Daoy (cell line): Measurements from ENCODE around the gene CMTM5. TPM values are rescaled to one million over a fixed set of nuclear protein-coding genes. Genes with fewer than 3 reads are reported as not detected.
A peak's percentile ranks its signal among the peaks of the same experiment; 100 is the strongest.
"Not testable (repeated sequence)": the region's sequence is repeated elsewhere in the genome, so short reads cannot be mapped to it uniquely, and the experiment has no call there.

ENCODE experiments used
- DNase-seq: peaks from one replicate; pipeline ENCODE4 v3.0.0-alpha.2; 2015; ENCODE audit warnings: low read depth
- total RNA-seq: library from RNA; depleted of rRNA; stranded (reverse); fragments of >200 nt; shearing (Covaris generic); gene quantifications from 2 replicates; pipeline ENCODE4 v1.2.3, GENCODE V29; 2014

CMTM5 gene
- total RNA-seq, 1 experiment from 2014 or later = not detected

GRCh38 chr14:23398348-23398747 is 21.5 kb downstream of the CMTM5 start:
- no peak for DNase-seq

- DNase-seq = no peak
Observed at GRCh38 chr14:23399136-23399535, 22.3 kb downstream of the CMTM5 start.

DNA sequence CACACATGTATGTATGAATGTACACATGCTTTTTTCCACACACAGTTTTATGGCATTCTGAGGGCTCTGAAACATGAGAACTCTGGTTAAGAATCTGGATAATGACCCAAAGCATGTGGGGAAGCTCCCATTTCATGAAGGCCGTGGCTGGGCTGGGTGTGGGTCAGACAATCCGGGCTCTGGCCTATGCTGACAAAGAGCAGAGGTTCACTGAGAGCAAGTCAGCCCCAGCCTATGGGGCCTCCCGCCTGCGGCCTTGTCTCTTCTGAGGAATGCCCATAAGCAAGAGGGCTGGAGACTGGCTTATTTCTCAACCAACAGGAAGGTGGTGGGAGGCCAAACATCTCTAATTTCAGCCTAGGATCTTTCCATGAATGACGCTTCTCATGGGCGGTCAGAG is 22.7 kb downstream of the CMTM5 start:
- no peak for DNase-seq

DNA sequence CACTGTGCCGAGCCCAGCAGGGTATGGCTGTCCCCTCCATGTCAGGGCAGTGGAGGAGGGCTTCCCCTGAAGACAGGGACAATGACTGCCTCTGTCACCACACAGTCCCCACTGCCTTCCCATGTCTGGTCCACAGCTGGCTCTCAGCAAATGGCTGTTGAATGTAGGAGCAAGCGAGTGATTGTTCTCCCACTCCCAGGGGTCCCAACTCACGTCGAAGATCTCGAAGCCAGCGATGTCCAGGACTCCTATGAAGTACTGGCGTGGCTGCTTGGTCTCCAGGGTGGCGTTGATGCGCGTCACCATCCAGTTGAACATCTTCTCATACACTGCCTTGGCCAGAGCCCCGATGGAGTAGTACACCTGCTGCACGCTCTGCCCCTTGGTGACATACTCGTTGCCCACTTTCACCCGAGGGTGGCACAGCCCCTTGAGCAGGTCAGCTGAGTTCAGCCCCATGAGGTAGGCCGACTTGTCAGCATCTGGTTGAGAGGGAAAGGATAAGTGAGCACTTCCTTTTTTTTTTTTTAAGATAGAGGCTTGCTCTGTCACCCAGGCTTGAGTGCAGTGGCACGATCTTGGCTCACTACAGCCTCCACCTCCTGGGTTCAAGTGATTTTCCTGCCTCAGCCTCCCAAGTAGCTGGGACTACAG is 23.8 kb downstream of the CMTM5 start:
- not testable (repeated sequence) for DNase-seq

- DNase-seq = no peak
Observed at GRCh38 chr14:23401291-23401690, 24.4 kb downstream of the CMTM5 start.

GRCh38 chr14:23402296-23403138 is 25.7 kb downstream of the CMTM5 start:
- DNase-seq = peak; percentile 27

GRCh38 chr14:23403139-23403438 is 26.2 kb downstream of the CMTM5 start:
- DNase-seq = no peak

DNA sequence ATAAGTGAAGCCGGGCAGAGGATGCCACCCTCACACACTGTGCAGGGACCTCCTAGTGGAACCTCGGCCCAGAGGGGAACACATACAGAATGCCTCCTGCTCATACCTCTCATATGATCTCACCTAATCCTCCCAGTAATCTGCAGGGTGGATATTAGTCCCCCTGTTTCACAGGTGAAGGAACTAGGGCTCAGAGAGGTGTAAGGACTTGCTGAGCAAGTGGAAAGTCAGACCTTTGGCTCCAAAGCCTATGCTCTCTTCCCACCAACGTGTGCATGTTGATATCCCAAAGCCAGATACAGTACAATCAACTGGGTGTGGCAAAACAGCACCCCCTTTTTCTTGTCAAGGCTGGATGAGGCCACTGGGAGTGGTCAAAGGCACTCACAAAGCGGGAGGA is 27.1 kb downstream of the CMTM5 start:
- no peak for DNase-seq

DNA sequence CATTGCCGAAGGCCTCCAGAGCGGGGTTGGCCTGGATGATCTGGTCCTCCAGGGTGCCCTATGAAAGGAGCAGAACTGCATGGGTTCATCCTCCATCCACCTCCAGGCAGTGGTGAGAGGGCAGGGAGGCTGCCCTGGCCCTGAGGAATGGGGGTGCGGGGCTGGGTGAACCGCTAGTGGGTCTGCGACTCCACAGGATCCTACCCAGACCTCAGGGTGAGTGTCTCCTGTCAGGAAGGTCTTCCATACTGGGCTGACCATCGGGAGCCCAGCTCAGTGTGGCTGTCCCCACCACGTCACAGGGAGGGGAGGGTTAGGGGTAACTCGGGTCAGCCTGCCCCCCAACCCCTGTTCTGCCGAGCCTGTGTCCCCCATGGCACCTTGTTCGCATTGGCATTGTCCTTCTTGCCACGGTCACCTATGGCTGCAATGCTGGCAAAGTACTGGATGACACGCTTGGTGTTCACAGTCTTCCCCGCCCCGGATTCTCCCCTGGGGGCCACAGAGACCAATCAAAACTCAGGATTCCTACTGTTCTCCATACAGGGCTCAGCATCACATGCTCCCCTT is 27.6 kb downstream of the CMTM5 start:
- no peak for DNase-seq

DNA sequence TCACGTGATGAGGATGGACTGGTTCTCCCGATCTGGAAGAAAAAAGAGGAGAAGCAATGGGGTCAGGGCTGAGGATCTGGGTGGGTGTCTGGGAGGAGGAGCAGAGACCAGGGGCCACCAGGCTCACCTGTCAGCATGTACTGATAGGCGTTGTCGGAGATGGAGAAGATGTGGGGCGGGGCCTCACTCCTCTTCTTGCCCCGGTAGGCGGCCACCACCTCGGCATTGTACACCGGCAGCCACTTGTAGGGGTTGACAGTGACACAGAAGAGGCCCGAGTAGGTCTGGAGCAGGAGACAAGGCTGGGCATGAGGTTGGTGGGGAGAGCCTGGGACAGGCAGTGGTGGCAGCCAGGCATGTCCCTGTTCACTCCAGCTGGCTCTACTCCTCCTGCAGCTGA is 28.2 kb downstream of the CMTM5 start:
- DNase-seq = no peak

DNA sequence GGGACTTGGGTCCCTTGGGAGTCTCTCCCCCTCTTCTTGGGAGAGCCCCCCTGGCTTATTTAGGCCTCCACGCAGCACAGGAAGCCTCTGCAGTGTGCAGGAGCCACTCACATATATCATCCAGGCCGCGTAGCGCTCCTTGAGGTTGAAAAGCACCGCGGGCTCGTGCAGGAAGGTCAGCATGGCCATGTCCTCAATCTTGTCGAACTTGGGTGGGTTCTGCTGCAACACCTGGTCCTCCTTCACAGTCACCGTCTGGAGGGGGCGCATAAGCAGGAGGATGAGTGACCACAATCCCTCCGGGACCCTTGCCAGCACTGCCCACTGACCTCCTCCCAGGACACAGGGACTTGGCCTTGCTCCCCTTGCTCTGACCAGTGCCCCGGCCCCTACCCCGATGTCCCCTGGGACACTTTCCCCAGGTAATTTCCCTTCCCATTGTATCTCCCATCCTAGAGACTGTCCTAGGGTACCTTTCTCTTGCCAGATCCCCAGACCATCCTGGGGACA is 28.7 kb downstream of the CMTM5 start:
- no peak for DNase-seq

GRCh38 chr14:23406244-23406643 is 29.4 kb downstream of the CMTM5 start:
- no peak for DNase-seq

DNA sequence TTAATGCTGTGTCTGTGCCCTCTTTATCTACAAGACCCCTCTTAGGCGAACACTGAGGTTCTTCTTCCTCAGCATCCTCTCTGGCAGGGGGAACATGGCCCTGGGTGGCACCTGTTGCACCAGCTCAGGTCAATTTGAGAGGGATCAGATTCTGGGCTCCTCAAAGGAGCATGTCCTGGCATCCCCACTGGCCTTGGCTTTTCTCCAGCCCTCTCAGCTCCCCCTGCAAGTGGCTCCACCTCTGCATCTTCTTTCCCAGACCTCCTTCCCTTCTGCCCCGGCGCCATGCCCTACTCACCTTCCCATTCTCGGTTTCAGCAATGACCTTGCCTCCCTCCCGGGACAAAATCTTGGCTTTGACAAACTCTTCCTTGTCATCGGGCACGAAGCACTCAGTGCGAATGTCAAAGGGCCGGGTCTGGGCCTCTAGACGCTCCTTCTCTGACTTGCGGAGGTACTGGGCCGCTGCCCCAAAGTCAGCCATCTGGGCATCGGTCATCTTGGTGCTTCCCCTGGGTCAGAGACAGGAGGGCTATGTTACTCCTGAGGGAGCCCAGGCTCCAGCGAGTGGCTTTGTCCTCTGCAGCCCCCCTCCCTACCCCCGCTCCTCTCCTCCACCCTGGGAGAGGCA is 30.0 kb downstream of the CMTM5 start:
- no peak for DNase-seq

DNA sequence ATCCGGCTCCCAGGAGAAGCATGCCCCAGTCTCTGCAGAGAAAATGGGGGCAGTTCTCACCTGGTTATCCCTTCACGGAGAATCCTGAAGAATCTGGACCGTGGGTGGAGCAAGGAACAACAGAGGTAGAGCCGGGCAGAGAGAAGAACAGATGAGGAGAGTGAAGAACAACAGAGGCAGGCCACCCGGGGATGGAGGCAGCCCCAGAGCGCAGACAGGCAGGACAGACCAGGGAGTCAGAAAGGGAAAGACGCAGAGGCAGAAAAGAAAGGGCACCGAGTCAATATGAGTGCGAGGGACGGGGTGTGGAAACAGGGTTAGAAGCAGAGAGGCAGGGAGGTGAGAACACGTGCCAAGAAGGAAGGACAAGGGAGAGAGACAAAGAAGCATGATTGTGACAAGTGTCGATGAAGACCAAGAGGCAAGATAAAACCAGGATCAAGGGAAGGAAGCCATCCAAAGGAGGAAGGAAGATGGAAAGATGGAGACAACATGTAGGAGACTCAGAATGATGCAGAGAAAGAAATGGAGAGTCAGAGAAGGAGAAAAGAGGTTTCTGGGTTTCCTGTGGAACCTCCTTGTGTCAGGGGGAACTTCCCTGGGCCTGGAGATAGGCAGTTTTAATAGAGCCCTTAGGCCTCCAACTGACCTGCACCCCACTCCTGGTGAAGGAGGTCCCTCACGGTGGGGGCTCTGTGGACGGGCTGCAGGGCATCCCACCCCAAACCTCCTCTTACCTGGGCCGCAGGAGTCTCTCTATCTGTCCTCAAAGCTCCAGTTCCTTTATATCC is 30.9 kb downstream of the CMTM5 start, which contains the start of gene MYH6:
TSS of gene MYH6 (minus strand) at position 758 of the 791 bp plus-strand sequence. CDS start 1,050 bp downstream, outside the sequence.
- DNase-seq = no peak

DNA sequence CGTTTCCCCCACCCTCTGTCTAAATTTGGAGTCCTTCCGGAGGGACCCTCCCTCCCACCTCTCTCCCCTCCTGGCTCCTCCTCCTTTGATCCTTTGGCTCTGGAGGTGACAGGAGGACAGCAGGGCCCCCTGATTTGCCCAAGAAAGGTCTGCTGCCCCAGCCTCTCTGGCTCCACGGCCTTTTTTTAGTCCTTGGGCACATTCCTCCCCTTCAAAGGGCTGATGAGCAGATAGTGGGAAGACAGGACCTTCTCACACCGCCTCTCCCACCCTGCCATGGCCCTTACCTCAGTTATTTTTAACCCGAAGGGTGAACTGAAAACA is 31.4 kb downstream of the CMTM5 start:
- DNase-seq = no peak

DNA sequence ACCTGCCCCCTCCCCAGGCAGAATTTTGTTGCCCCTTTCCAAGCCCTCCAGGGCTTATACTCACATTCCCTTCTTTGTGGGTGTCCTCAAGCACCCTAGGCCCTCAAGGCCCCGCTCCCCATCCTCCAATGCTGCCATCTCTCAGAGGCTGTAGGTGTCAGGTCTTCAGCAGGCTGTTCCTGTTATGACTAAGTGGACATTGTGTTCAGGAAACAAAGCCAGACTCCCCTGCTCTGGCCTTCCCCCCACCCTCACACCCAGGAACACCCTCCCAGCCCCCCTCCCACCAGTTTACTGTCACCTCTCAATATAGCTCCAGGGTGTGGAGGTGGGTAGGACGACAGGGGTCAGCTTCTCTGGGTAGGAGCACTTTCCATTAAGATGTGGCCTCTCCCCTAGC is 32.6 kb downstream of the CMTM5 start:
- DNase-seq = no peak

DNA sequence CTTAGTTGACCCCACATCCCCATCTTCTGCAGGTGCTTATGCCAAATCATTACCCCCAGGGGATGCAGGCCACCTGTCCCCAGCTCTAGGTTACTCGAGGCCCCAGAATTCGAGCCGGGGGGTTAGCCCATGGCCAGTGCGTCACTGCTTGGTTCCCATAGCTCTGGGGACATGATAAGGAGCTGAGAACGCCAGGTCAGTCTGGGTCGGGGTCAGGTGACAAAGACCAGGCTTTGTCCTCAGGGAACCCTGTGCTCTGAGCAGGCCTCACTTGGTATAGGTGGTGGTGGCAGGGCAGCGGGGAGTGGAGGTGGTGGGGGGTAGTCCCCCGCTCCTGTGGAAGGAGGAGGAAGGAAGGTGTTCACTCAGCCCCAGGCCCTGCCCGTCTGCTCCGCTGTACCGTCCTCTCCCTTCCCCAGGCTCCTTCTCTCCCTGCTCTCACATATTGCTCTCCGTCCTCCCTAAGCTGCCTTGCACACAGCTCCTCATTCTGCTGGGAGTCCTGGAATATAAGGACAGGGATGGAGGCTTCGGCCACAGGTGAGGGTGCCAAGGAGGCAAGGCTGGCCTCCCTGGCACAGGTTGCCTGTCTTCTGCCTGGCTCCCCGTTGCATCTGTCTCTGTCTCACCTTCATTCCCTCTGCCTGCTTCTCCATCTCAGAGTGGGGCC is 33.3 kb downstream of the CMTM5 start:
- DNase-seq = no peak

DNA sequence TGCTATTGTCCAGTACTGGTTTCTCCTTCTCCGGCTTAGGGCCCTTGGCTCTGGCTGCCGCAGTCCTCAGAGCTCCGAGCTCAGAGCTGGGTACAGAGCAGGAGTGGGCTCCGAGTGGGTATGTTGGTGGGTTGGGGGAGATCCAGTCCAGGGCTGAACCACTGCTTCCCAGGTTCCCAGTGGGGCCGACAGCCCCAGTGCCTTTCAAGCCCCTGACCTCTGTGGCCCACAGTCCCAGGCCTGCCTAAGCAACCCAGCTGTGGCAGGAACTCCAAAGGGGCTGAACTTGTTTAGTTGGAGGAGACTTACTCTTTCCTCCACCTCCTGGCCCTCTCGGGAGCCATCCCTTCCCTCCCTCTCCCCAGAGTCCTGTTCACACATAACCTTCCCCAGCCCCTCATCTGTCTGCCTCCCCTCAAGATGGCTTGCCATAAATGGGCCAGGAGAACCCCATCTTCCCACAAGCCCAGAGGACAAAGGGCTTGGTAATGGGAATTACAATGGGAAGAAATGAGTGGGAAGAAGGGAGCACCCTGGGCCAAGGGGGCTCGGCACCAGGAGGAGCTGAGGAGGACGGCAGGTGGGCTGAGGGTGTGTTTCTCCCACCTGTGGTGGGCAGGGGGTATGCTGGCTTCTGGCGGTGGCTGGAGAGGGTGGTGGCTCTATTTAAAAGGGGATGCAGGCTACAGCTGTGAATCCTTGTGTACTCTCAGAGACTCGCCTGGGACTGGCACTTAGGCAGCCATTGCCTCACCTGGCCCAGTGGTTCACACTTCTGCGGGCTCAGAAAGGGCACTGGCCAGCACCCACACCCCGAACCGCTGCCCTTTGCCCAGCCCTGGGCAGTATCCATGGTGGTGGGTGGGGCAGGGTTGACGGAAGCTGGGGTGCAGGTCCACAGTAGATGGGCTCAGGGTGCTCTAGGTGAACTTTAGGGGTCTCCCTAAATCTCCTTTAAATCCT is 35.0 kb downstream of the CMTM5 start:
- DNase-seq = no peak

DNA sequence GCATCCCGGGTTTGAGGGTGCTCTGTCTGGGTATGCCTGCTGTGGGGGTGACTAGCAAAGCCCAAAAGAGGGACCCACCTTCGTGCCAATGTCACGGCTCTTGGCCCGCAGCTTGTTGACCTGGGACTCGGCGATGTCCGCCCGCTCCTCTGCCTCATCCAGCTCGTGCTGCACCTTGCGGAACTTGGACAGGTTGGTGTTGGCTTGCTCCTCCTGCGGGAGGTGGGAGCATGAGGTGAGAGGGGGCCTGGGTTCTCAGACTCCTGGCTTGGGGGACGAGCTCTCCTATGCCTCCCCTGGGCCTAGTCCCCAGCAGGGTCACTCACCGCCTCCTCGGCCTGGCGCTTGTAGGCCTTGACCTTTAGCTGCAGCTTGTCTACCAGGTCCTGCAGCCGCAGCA is 36.8 kb downstream of the CMTM5 start:
- no peak for DNase-seq

DNA sequence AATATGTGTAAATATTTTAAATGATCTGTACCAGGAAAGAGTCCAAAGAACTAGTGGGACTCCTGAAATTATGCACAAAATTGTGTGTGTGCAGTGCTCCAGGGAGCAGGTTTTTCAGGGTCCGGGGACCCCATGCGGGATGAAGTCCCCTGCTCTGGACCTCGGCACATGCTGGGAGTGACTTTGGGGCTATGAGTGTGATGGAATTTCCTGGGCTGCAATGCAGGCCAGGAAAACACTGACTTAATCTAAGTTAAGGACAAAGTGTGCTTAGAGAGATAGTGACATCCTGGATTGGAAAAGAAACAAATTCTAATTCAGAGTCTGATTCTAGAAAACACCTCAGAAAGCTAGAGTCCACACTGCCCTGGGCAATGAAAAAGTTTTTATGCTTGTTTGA is 37.4 kb downstream of the CMTM5 start:
- no peak for DNase-seq
